Skeletal muscle tissue (tissue), 4 donors: ENCODE results near the gene CLINT1. TPM values are rescaled to one million over a fixed set of nuclear protein-coding genes. Genes with fewer than 3 reads are reported as not detected.
"Not testable (repeated sequence)": the region's sequence is repeated elsewhere in the genome, so short reads cannot be mapped to it uniquely, and the experiment has no call there.

ENCODE experiments used
- H3K27ac ChIP-seq: one replicate; pipeline ENCODE4 v1.7.0; 2013; ENCODE audit warnings: mild to moderate bottlenecking, low read depth, low read length, inconsistent platforms
- H3K27me3 ChIP-seq, 3 donors: one replicate each; pipeline ENCODE4 v1.7.0; 2013; ENCODE audit warnings: low read length in 3 of 3; ENCODE audit not compliant: control insufficient read depth in 3 of 3, insufficient read depth in 3 of 3
- H3K36me3 ChIP-seq, 3 donors: one replicate each; pipeline ENCODE4 v1.7.0; 2013; ENCODE audit warnings: low read length in 3 of 3; ENCODE audit not compliant: control insufficient read depth in 3 of 3, insufficient read depth in 3 of 3
- H3K4me1 ChIP-seq, 3 donors: one replicate each; pipeline ENCODE4 v1.7.0; 2013; ENCODE audit warnings: low read length in 3 of 3, mild to moderate bottlenecking in 3 of 3; ENCODE audit not compliant: control insufficient read depth in 3 of 3, insufficient read depth in 3 of 3
- H3K4me3 ChIP-seq, 3 donors: one replicate each; pipeline ENCODE4 v1.7.0; 2013; ENCODE audit warnings: low read length in 3 of 3
- H3K9ac ChIP-seq, 3 donors: one replicate each; pipeline ENCODE4 v1.7.0; 2013; ENCODE audit warnings: low read length in 3 of 3, mild to moderate bottlenecking in 3 of 3, moderate library complexity in 2 of 3, low read depth in 1 of 3
- H3K9me3 ChIP-seq, 3 donors: one replicate each; pipeline ENCODE4 v1.7.0; 2013; ENCODE audit warnings: low read length in 3 of 3; ENCODE audit not compliant: control insufficient read depth in 3 of 3
- total RNA-seq: library from RNA; depleted of rRNA; stranded (reverse); fragments of >200 nt; gene quantifications from one replicate; pipeline ENCODE4 v1.2.3, GENCODE V29; 2014
- donor health status: Osteomylitis.

The CLINT1 gene
- total RNA-seq, 1 donor from 2014 or later: 53.2 TPM

DNA sequence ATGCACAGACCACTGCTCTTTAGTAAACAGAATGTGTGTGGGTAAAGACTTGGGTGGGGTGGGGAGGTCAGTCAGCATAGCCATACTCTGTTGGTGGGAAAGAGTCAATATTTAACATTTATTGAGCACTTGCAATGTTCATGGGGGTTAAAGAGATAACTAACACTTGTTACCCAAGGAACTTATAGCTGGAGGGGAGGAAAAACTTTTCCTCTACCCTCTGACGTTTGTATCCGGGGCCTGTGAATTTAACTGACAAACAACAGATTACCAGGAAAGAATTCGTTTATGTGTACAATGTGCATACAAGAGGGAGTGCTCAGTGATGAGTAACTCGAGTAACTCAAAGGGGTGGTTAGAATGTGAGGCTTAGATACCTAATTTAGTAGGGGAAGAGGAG lies 6.8 kb upstream of the CLINT1 start:
- Histone ChIP-seq H3K27ac (no peak overlapping the region), H3K4me1 (peaks cover 0 to 5% (median 2%) of the 10 kb centered on the region in 3 donors), H3K9me3 (no peaks in the 10 kb centered on the region), H3K27me3 (no peaks in the 10 kb centered on the region), H3K9ac (no peak overlapping the region), H3K36me3 (no peaks in the 10 kb centered on the region), H3K4me3 (no peak overlapping the region)

DNA sequence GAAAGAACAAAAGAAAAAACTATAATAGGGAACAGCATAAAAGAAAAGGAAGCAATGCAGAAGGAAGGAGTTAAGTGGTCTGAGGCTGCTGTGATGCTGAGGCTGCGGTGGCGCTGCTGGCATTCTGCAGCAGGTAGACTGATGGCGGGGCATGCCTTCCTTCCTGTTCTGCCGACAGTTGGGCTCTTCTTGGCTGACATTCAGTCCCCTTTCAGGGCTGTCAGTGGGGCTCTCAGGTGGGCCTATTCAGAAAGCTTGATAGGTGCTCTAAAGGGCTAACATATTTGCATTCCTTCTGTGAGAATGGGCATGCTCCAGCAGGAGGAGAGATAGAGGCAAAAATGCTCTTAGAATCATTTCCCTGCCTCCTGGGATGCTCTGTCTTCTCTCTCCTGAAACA lies 5.1 kb upstream of the CLINT1 start:
- Histone ChIP-seq H3K9me3 (no peaks in the 10 kb centered on the region), H3K27ac (no peak overlapping the region), H3K9ac (no peak overlapping the region), H3K27me3 (no peaks in the 10 kb centered on the region), H3K4me1 (peaks cover 2 to 8% (median 4%) of the 10 kb centered on the region in 3 donors), H3K4me3 (no peak overlapping the region), H3K36me3 (no peaks in the 10 kb centered on the region)

DNA sequence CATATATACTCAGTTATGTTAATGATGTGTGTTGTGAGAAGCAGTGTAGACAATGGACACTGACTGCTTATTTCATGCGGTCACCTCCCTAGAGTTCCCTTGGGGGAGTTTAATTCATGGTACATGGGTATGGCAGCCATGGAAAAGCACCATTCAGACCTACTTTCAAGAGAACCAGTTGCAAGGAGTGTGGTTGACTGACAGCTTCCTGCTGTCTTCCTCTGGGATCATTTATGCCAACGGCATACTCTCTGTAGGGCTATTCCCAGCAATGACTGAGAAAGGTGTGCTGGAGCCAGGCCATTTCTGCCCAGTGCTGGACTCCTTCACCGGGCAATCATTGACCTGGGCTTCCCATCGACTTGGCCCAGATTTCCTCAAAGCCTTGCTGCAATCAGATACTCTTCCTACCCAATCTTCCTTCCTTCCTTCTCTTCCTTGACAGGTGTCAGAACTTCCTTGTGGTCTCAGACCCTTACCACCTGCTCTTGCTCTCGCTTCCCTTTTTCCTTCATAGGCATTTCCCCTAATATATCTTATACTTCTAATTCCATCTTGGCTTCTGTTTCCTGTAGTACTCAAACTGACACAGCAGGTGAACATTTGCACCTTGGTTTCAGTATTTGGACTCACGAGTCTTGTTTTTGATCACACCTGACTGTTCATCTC lies 3.4 kb upstream of the CLINT1 start:
- Histone ChIP-seq H3K27ac (no peak overlapping the region), H3K36me3 (no peaks in the 10 kb centered on the region), H3K4me1 (peaks cover 0 to 11% (median 10%) of the 10 kb centered on the region in 3 donors), H3K9me3 (no peaks in the 10 kb centered on the region), H3K27me3 (no peaks in the 10 kb centered on the region), H3K4me3 (no peak overlapping the region), H3K9ac (no peak overlapping the region)

DNA sequence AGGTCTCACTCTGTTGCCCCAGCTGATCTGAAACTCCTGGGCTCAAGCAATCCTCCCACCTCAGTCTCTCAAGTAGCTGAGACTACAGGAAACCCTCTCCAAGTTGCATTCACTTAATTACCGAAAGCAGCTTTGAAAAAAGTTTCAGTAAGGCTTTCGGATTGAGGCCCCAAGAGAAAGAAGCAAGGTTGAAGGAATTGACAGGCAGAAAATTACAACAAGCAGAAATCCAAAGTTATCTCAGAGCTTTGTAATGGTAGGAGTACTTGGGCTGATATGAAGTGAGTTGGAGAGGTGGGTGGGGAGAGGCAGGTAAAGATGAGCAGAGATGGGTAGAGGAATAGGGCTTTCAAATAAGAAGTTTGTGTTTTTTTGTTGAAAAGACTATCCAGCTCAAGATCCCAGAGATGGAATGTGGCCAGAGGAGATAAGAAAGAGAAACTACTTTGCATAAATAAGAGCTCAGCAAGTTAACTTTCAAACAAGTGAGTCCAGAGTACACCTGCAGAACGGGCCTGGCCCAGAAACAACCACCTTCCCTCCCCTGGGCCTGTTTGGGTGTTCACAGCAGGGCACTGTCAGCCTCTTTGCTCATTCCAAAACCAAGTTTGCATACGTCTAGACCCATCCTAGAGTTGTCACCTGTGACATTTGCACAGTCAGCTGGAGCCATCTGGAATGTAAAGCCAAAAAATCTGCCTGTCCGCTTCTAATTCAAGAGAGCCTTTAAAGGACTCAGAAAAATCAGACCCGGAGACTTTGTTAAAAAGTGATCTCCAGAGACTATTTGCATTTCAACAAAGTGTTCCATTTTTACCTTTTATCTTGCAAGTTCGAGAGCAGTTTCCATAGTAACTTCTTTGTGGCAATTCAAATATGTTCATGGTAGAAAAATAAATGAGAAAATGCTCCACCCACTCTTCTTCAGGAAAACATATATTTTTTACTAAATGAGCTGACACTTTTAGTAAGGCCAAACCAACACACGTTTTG lies 2.2 kb upstream of the CLINT1 start:
- Histone ChIP-seq H3K36me3 (no peaks in the 10 kb centered on the region), H3K27me3 (no peaks in the 10 kb centered on the region), H3K9ac (no peak overlapping the region), H3K9me3 (no peaks in the 10 kb centered on the region), H3K4me1 (peaks cover 0 to 16% (median 16%) of the 10 kb centered on the region in 3 donors), H3K27ac (no peak overlapping the region), H3K4me3 (no peak overlapping the region)

DNA sequence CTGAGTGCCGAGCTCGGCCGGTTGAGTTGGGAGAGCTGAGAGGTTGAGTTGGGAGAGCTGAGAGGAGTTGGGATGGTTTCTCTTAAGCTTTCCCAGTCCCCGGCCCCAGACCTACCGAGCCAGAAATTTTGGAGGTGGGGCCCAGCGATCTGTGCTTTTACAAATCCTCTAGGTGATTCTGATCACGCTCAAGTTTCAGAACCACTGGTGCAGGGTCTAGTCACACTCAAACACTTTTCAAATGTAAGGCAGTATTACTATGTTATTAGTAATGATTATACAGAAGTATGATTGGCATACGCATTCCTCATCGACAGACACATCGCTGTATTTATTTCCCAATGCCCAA lies 256 bp upstream of the CLINT1 start:
- Histone ChIP-seq H3K36me3 (no peaks in the 10 kb centered on the region), H3K9ac (peak overlapping the region; percentile 40 to 91 (median 91)), H3K4me1 (peaks cover 0 to 20% (median 20%) of the 10 kb centered on the region in 3 donors), H3K9me3 (no peaks in the 10 kb centered on the region), H3K4me3 (peak overlapping the region; percentile 83 to 89 (median 85)), H3K27ac (peak overlapping the region; percentile 95), H3K27me3 (no peaks in the 10 kb centered on the region)

DNA sequence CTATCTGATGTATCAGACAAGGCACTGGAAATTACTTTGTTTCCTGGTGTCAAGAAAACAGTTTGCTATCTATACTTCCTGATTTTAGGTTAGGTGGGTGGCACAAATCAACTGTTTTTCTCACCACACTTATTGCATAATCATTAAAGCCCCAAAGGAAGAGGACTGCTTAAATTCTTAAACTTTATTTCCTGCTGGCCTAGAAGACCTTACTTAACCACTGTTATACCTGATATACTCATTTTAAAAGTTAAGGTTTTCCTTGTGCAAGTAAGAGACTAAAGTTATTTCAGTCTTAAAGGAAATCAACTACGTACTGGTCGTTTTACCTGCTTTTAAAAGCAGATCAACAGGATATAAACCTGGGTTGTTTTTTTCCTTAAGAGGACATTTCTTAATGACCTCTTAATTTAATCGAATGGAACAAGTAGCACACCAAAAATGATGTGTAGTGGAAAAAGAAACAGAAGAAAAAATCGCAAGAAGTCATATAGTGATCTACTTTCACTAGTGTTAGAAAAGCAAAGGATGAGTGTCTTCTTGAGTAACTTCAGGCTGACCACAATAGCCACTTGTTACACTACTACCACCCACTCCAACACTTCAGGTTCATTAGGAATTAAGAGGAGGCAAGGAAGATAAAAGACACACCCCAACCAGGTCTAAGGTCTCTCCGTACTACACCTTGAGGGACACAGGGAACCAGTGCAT lies 974 bp downstream of the CLINT1 start:
- peaks cover 0 to 22% (median 20%) of the 10 kb centered on the region in 3 donors for H3K4me1 ChIP-seq
- H3K27me3 ChIP-seq: no peaks in the 10 kb centered on the region

DNA sequence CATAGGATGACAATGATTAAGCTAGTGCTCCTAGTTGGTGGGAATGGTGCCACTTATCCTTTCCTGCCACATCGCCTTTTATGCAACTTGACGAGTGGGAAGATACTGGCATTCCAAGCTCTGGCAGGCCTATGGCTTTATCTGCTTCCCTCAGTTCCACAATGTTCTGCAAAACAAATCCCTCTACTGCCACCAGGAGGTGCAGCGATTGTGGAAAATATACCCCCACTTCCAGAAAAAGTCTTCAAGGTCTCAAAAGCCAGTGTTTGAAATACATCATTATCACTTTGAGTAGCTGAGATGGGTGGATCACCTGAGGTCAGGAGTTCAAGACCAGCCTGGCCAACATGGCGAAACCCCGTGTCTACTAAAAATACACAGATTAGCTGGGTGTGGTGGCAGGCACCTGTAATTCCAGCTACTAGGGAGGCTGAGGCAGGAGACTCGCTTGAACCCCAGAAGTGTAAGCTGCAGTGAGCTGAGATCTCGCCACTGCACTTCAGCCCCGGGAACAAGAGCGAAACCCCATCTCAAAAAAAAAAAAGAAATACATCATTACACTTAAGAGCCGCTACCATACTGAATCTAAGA lies 3.4 kb downstream of the CLINT1 start:
- Histone ChIP-seq H3K9me3 (no peaks in the 10 kb centered on the region), H3K27me3 (no peaks in the 10 kb centered on the region), H3K36me3 (no peaks in the 10 kb centered on the region), H3K9ac (no peak overlapping the region), H3K4me3 (peak overlapping the region in 1 of 3 donors; percentile 27), H3K27ac (no peak overlapping the region), H3K4me1 (peaks cover 0 to 22% (median 20%) of the 10 kb centered on the region in 3 donors)

More for the DNA sequence above, 974 bp downstream of the CLINT1 start:
- no peaks in the 10 kb centered on the region for H3K36me3 ChIP-seq
- H3K9me3 ChIP-seq: no peaks in the 10 kb centered on the region
- peak overlapping the region; percentile 91 to 93 (median 91) for H3K9ac ChIP-seq
- H3K4me3 ChIP-seq: peak overlapping the region; percentile 83 to 89 (median 85)
- H3K27ac ChIP-seq: peak overlapping the region; percentile 95

DNA sequence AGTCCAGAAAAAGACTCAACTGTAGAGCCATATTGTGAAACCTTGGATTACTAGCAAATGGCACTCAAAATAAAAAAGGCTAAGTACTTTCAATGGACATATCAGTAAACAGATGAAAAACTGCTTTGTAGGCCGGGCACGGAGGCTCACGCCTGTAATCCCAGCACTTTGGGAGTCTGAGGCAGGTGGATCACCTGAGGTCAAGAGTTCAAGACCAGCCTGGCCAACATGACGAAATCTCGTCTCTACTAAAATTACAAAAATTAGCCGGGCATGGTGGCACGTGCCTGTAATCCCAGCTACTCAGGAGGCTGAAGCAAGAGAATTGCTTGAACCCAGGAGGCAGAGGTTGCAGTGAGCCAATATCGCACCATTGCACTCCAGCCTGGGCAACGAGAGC lies 5.6 kb downstream of the CLINT1 start:
- not testable (repeated sequence) for H3K36me3 ChIP-seq, H3K9me3 ChIP-seq, H3K4me3 ChIP-seq, H3K27ac ChIP-seq, H3K9ac ChIP-seq, H3K27me3 ChIP-seq
- peaks cover 0 to 19% (median 15%) of the 10 kb centered on the region in 3 donors for H3K4me1 ChIP-seq

DNA sequence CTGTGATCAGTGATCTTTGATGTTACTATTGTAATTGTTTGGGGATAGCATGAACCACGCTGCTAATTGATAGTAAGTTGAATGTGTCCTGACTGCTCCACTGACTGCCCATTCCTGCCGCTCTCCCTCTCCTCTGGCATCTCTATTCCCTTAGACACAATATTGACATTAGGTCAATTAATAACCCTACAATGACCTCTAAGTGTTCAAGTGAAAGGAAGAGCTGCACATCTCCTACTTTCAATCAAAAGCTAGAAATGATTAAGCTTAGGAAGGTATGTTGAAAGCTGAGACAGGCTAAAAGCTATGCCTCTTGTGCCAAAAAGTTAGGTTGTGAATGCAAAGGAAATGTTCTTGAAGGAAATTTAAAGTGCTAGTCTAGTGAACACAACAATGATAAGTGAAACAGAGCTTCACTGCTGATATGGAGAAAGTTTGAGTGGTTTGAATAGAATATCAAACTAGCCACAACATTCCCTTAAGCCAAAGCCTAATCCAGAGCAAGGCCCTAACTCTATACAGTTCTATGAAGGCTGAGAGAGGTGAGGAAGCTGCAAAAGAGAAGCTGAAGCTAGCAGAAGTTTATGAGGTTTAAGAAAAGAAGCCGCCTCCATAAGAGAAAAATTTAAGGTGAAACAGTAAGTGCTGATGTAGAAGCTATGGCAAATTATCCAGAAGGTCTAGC lies 12.9 kb downstream of the CLINT1 start:
- Histone ChIP-seq H3K4me1 (no peaks in the 10 kb centered on the region), H3K27ac (no peak overlapping the region), H3K36me3 (no peaks in the 10 kb centered on the region), H3K9me3 (no peaks in the 10 kb centered on the region), H3K27me3 (no peaks in the 10 kb centered on the region), H3K9ac (no peak overlapping the region), H3K4me3 (no peak overlapping the region)
